Cardiac fibroblast (primary cell): ENCODE results near the gene SPANXN4.

Experiments
- DNase-seq, 2 donors: peaks; one replicate each; pipeline versions ENCODE4 v3.0.0 to v3.0.0-alpha.2; 2010; ENCODE audit warnings: low read depth in 2 of 2
- H3K4me3 ChIP-seq, 2 donors: replicated peaks in 1 of 2; 1 replicate in 1 of 2; 2 replicates in 1 of 2; pipeline ENCODE4 v1.5.1; 2011; ENCODE audit warnings: low read depth in 2 of 2, low read length in 2 of 2, mild to moderate bottlenecking in 2 of 2, moderate library complexity in 1 of 2
- TF ChIP-seq, protein P1 (sequence below): IDR thresholded peaks from one replicate; pipeline ENCODE4 v1.5.1; 2011; ENCODE audit warnings: low read depth, mild to moderate bottlenecking, low read length, inconsistent platforms

Gene SPANXN4, protein sequence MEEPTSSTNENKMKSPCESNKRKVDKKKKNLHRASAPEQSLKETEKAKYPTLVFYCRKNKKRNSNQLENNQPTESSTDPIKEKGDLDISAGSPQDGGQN

DNA sequence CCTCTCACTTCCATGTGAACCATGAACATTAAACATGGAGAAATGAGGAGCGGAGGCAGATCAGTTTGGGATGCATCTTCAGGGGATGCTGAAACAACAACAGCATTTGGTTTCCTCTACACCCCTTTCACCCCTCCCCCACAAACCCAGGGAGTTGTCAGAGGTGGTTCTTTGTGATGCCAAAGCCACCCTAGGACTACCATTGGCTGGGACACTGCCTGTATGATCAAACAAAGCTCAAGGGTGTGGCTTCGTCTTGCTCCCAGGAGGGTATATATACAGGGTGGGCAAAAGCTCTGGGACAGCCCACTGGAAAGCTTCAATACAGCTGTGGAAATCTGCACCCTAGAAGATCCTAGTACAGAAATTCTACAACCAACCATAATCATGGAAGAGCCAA, at the start of gene SPANXN4:
Gene SPANXN4 (plus strand): TSS at position 301 of the 400 bp plus-strand sequence. CDS start 87 bp downstream, at position 388.
- H3K4me3 ChIP-seq: no peak within 1 kb of the TSS
- TF ChIP-seq, protein P1, sequence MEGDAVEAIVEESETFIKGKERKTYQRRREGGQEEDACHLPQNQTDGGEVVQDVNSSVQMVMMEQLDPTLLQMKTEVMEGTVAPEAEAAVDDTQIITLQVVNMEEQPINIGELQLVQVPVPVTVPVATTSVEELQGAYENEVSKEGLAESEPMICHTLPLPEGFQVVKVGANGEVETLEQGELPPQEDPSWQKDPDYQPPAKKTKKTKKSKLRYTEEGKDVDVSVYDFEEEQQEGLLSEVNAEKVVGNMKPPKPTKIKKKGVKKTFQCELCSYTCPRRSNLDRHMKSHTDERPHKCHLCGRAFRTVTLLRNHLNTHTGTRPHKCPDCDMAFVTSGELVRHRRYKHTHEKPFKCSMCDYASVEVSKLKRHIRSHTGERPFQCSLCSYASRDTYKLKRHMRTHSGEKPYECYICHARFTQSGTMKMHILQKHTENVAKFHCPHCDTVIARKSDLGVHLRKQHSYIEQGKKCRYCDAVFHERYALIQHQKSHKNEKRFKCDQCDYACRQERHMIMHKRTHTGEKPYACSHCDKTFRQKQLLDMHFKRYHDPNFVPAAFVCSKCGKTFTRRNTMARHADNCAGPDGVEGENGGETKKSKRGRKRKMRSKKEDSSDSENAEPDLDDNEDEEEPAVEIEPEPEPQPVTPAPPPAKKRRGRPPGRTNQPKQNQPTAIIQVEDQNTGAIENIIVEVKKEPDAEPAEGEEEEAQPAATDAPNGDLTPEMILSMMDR: no peak
- no peak for DNase-seq

DNA sequence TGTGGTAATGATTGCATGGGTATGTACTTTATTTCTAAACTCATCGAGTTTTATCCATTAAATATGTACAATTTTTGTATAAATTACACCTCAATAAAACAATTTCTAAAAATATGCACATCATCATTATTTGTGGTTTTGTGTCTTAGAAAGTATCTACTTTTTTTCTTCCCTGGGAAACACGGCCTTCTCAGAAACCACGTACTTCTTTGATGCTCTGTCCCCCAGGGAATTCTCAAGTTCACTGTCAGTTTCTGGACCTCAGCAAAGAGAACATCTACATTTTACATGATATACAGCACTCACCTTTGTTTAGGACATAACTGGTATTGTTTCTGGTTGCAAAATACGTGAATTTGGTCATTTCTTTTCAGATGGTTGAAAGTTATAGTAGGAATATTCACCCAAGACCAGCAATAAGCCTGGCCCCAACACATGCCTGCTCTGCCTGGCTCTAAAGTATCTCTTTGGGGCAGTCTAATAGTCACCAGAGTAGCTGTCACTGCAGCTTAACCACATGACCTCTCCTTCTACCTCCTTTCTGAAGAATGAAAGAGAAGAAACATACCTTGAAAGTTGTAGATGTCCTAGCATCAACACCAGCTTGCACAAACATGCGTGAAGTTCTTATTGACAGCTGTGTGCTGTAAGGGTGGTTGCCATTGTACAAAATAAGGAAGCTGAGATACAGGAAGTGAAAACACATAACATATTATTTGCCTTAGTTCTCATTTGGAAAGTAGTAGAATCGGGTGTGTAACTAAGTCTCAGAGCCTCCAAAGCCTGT, 48.4 kb upstream of the SPANXN4 start:
- TF ChIP-seq, protein P1: no peak
- DNase-seq: no peak
- no peak overlapping the region for H3K4me3 ChIP-seq

DNA sequence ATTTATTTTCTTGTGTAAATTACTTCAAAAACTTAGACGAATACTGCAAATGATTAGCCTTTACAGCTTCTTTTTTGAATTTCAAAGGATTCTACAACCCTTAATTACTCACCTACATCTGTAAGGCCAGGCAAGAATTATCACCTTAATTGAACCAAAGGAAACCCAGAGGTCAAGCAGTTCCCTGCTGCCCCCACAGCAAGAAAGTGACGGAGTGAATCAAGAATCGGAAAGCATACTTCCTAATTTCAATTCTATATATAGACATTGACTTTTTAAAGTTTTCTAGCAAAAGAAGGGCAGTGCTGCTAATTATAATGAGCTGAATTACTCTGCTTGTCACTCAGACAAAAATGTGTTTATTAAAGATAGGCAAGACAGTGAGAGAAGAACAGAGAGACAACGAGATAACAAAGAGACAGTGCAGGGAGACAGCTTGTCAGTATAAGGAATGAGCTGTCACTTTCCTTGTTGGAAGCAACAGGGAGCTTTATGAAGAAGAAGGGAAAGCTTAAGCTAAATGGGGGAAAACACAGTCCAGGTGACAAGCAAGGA, 47.5 kb upstream of the SPANXN4 start:
- no peak for DNase-seq
- TF ChIP-seq, protein P1: no peak
- no peak overlapping the region for H3K4me3 ChIP-seq

DNA sequence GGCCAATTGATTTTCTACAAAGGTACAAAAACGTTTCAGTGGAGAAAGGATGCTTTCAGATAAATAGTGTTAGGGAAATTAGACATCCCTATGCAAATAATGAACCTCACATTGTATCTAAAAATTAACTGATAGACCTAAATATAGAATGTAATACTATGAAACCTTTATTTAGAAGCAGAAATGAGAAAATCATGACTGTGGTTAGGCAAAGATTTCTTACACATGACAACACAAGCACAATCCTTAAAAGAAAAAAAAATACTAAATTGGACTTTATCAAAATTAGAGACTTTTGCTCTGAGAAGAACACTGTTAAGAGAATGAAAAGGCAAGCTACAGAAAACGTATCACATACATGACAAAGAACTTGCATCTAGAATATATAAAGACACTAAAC, 43.0 kb upstream of the SPANXN4 start:
- no peak for DNase-seq
- TF ChIP-seq, protein P1: no peak
- no peak overlapping the region for H3K4me3 ChIP-seq

DNA sequence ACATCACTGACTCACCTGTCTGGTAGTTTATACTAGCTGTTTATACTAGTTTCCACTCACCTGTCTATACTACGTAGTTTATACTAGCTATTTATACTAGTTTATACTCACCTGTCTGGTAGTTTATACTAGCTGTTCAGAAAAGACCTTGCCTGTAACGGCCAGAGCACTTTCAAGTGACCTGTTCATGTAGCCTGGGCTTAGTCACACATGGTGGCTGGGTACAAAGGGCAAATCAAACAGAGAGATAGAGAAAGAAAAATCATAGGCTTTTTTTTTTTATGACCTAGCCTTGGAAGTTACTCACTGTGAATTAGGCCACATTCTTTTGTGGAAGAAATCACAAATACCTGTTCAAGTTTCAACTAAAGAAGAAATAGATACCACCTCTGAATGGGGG, 30.7 kb upstream of the SPANXN4 start:
- TF ChIP-seq, protein P1: no peak
- no peak overlapping the region for H3K4me3 ChIP-seq
- no peak for DNase-seq

DNA sequence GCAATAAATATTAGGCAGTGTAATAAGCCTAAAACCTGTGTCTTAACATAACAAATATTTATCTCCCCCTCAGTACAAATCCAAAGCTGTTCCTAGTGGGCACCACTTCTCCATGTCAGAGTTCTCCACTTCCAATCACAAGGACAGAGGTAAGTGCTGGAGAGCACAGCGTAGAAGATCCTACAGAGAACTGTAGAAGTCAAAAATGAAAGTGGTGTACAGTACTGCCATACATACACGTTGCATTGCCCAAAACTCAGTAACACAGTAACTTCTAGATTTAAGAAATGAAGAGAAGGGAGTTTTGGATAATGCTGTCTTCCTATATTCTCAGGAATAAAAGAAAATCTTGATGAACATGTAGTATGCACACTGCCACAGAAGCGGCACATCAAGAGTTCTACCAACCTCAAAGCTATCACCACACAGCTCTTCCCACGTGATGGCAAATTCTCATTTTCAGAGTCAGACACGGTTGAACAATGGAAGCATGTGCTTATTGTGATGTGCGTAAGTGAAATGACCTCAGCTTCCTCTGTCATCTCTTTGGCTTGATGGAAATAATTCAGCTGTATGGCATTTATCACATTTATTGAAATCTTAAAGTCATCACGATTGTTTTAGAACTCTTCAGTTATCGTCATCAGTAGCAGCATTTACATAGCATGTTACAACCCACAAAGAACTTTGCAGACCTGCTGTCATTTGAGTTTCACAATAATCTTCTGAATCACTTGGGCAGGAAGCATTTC, 27.1 kb upstream of the SPANXN4 start:
- H3K4me3 ChIP-seq: no peak overlapping the region
- DNase-seq: peak; percentile 1 to 42
- TF ChIP-seq, protein P1: no peak
